ENCODE data around the gene EHD4.

Gene EHD4

GRCh38 chr15:41895957-41896356, 76.4 kb downstream of the EHD4 start:
- no peak for DNase-seq (ENCODE audit: low read depth in 2 of 2)

GRCh38 chr15:41895491-41895890, 76.9 kb downstream of the EHD4 start:
- DNase-seq (ENCODE audit: low read depth in 2 of 2): no peak

DNA sequence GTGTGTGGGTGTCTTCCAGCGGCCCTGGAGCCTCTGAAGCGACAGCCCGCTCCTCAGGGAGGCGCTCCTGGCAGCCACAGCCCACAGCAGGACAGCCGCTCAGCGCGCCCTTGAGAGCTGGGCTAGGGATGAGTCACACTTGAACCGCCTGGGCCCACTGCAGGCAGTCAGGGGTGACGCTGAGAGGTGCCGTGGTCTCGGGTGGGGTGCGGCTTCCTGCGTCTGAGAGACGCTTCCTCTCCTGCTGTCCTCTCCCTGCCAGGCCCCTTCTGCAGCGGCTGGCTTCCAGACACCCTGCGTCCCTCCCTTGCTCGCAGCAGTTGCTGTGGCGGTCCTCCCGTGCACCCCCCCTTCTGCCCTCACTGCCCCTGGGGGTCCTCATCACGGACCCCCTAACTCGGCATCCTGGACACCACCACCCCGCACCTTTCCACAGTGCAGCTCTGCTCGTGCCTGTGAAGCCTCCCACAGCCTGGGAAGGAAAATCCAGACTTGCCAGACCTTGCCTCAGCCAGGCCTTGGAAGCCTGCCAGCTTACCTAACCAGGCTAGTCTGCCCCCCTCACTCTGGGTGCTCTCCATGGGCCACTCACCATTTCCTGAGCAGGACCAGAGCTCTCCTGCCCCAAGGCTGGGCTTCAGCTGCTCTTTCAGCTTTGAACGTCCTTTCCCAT, 77.4 kb downstream of the EHD4 start:
- DNase-seq (ENCODE audit: low read depth in 2 of 2): peak; percentile 35 to 50

DNA sequence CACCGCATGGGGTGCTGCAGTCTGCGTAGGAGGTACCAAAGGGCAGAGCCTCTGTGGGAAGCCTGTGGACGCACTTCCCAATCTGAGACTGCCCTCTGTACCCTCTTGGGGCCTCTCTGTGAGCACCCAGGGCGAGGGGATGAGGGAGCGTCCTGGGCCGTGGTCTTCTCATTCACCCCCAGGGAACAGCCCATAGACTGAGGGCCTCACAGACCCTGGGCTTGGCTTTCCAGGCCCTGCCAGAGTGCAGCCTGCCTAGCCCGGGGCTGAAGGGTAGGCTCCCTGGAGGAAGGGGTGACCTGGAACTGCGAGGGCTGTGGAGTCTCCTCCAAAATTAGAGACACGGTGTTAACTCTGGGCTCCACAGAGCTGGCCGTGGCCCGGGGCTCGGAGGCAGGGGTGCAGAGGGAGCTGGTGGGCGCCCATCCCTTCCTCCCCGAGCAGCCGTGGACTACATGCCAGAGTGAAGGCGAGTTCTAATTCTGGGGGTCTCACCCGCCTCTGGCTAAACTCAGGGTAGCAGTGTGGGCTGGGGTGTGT, 78.0 kb downstream of the EHD4 start:
- DNase-seq (ENCODE audit: low read depth in 2 of 2): no peak

DNA sequence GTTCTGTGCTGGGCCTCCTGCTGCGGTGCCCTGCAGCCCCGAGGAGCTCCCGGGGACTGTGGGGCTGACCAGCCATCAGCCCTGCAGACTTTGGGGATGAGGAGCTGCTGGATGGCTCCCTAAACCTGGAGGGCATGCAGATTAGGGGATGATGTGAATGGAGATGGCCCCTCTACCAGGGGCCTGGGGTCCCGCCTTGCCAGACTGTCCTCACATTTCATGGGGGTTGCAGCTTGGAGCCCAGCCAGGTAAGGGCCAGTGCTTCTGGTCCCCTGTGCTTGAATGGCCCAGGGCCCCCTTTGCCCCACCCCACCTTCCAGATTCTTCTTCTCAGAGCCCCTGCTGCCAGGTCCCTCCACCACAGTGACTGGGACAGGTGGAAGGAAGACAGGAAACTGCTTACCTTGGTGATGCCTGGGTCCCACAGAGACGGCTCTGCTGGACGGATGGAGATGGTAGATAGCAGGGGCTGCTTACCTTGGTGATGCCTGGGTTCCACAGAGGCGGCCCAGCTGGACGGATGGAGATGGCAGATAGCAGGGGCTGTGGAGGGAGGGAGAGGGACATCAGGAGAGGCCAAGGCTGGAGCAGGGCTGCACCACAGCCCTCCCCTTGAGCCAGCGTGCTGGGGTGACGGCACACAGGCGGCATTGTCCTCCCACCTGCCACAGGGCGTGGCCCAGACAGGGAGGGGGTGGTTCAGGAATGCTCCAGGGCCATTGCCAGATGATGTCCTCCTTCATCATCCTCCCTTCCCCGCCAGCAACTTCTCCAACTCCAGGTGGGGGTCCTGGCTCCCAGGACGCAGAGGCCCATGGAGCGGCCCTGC, 78.7 kb downstream of the EHD4 start, which contains the start of gene SPTBN5:
SPTBN5 (minus strand) TSS at position 632 of the 829 bp plus-strand sequence; CDS start at position 76, 556 bp downstream.
- no peak for DNase-seq (ENCODE audit: low read depth in 2 of 2)

- peak in 1 of 2 donors; percentile 6 for DNase-seq (ENCODE audit: low read depth in 2 of 2)
Observed at GRCh38 chr15:41892621-41893421, 79.5 kb downstream of the EHD4 start.

DNA sequence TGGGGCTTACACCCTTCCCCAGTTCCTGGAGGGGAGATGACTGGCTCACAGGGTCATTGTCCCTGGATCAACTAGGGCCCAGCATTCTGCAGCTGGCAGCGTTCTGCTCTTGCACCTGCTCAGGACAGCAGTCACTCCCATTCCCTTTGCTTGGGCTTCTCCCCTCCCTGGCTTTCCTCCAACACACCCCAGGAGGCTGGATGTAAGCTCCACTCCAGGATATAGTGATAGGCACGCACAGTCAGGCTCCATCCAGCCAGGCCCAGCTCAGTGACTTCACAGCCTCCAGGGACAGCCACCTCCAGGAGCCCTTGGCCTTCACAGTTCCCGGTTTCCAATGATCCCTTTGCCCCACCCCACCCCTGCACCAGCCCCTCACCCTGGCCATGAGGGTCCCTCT, 80.4 kb downstream of the EHD4 start:
- no peak for DNase-seq (ENCODE audit: low read depth in 2 of 2)

GRCh38 chr15:41891226-41891625, 81.1 kb downstream of the EHD4 start:
- no peak for DNase-seq (ENCODE audit: low read depth in 2 of 2)

GRCh38 chr15:41890050-41890690, 82.2 kb downstream of the EHD4 start:
- DNase-seq (ENCODE audit: low read depth in 2 of 2): no peak

DNA sequence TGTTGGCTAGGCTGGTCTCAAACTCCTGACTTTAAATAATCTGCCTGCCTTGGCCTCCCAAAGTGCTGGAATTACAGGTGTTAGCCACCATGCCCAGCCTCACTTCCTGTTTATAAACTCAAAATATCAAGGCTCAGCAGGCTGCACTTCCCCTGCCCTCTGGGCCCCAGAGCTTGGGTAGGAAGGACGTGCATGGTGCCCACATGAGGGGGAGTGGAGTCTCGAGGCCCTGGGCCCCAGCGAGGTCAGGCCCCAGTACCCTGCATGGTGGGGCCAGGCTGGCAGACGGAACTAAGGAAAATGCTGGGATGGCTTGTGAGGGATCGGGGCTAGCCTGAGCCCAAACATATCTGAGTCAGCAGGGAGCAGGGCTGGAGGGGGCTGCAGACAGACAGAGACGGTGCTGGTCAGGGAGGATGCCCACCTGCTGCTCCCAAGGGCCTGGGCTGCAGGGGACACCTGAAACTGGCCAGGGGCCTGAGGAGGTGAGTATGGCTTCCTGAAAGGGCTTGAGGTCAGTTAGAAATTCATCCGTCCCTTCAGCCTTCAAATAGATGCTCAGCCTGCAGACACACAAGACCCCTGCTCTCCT, 83.6 kb downstream of the EHD4 start:
- no peak for DNase-seq (ENCODE audit: low read depth in 2 of 2)

- no peak for DNase-seq (ENCODE audit: low read depth in 2 of 2)
Observed at GRCh38 chr15:41887893-41888292, 84.5 kb downstream of the EHD4 start.

DNA sequence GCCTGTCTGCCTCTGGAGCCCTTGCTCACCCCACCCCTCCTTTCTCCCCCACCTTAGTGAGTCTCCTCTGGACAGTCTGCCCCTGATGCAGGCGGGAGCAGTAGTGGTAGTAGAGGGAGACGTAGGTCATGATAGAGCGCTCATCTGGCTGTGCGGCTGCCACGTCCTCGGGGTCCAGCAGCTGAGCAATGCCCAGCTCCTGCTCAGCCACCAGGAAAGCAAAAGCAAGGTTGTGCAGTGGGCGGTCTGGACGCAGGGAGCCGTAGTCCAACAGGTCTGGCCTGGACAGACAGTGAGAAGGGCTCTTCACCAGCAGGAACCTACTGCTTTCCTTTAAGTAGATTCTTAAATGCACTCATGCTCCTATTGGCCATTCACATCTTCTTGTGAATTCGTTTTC, 85.2 kb downstream of the EHD4 start:
- no peak for DNase-seq (ENCODE audit: low read depth in 2 of 2)

DNA sequence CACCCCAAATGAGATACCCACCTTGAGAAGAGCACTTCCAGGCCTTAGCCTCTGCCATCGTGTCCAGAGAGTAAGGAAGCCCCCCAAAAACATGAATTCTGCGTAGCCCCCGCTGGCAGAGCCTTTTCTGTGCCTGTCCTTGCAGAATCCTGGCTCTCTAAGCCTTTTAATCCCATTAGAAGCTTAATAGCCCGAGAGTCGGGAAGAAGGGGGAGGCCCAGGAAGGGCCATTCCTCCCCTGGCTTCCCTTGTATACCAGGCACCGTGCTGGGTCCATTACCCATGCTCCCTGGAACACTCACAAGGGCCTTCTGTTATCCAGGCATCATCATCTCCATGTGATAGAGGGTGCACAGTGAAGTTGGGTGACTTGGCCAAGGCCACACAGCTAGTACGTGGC, 85.6 kb downstream of the EHD4 start:
- DNase-seq (ENCODE audit: low read depth in 2 of 2): no peak

- no peak for DNase-seq (ENCODE audit: low read depth in 2 of 2)
Observed at GRCh38 chr15:41885841-41886240, 86.5 kb downstream of the EHD4 start.

DNA sequence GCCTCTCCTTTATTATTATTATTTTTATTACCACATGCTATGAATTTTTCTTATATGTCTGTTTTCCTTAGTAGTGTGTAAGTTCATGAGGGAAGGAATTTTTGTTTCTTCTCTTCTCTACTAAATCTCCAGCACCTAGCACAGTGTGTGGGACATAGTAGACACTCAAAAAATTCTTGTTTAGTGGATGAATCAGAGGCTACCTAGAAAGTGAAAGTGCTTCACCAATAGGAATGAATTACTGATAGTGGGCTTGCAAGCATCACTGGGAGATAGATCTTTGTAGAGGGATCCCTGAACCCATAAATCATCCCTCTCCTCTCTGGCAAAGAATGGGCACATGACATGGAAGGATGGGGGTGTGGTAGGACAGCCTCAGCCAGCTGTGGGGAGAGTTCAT, 87.0 kb downstream of the EHD4 start:
- no peak for DNase-seq (ENCODE audit: low read depth in 2 of 2)

DNA sequence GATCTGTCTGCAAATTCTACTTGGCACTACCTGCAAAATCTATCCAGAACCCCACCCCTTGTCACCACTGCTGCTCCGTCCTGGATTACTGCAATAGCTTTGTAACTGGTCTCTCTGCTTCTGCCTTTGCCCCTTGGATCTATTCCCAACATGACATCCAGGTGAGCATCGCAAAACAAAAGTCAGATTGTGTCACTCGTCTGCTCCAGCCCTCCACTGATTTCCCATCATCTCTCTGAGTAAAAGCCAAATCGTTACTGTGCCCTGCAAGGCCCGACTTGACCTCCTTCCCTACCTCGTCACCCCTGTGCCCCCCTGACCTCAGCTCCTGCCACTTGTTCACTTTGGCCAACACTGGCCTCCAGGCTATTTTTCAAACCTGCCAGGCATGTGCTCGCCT, 87.9 kb downstream of the EHD4 start:
- no peak for DNase-seq (ENCODE audit: low read depth in 2 of 2)

- DNase-seq (ENCODE audit: low read depth in 2 of 2): no peak
Observed at GRCh38 chr15:41883484-41883825, 88.9 kb downstream of the EHD4 start.

- no peak for DNase-seq (ENCODE audit: low read depth in 2 of 2)
Observed at GRCh38 chr15:41882689-41883483, 89.5 kb downstream of the EHD4 start.

DNA sequence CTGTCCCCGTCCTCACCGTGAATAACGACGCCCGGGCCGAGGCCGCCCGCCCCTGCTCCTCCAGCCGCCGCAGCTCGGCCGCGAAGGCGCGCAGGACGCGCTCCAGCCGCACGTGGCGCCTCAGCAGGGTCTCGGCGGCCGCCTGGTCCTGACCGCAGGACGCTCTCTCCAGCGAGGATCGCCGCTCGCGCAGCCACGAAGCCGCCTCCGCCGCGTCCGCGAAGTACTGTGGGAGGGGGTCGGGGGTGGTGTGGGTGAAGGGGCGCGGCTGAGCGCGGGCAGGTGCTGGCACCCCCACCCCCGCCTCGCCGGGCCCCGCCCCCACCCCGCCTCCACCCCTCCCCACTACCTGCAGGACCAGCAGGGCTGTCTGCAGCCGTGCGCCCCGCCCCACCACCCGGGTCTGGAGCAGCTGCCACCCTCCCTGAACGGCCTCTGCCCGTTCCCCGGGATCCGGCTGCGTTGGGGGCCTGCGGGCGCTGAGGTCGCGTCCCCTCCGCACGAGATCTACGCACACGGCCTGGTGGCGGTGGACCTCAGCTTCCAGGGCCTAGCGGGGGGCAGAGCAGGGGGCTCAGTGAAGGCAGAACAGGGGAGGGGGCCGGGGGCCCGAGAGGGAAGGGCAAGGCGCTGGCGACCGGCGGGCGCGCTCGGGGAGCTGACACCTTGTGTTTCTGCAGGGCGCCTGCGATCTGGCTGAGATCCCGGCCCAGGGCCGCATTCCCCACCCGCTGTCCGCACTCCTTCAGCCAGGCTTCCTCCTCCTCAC, 90.3 kb downstream of the EHD4 start:
- no peak for DNase-seq (ENCODE audit: low read depth in 2 of 2)

DNA sequence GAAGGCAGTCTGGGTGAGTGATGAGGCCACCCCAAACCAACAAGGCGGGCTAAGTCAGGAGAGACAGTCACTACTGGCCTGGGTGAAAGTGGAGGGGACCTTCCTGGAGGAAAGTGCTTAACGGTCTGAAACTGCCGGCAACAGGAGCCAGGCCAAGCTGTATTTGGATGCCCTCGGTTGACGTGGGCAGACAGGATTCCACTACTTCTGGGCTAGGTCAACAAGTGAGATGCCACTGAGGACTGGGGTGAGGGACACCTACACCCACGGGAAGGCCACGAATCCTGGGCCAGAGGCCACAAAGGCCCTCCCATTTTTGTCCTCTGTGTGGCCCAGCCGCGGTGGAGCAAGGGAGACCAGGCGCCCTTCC, 90.8 kb downstream of the EHD4 start:
- DNase-seq (ENCODE audit: low read depth in 2 of 2): no peak

Data from activated CD4-positive, alpha-beta T cell treated with anti-CD3 and anti-CD28 coated beads for 24 hours (primary cell).